ENCODE measurements around the gene PPP1R1A.

- TF ChIP-seq CEBPZ (IDR thresholded peaks at IDR 0.05; ENCODE audit: borderline replicate concordance, low read depth, low read length) (no peak), KDM5B (IDR thresholded peaks at IDR 0.05; ENCODE audit: insufficient replicate concordance, low read depth, low read length) (no peak), CTCF (IDR thresholded peaks at IDR 0.05 in 2 of 3, conservative IDR thresholded peaks at IDR 0.05 in 1 of 3; ENCODE audit: insufficient read depth in 2 of 3, low read depth in 1 of 3, low read length in 3 of 3) (no peak), POLR2AphosphoS5 (IDR thresholded peaks at IDR 0.05; ENCODE audit: control insufficient read depth, insufficient read depth, low read depth, low read length) (no peak), GATAD2A (IDR thresholded peaks at IDR 0.05) (no peak), TCF7L2 (IDR thresholded peaks at IDR 0.05; ENCODE audit: low read depth, low read length) (no peak), SP2 (IDR thresholded peaks at IDR 0.05; ENCODE audit: extremely low read depth, low read depth, low read length, poor library complexity, severe bottlenecking) (no peak), MAX (CRISPR knock-in tag; IDR thresholded peaks at IDR 0.05) (no peak), HIVEP1 (CRISPR knock-in tag; IDR thresholded peaks at IDR 0.05) (no peak), THRA (IDR thresholded peaks at IDR 0.05) (no peak), RB1 (IDR thresholded peaks at IDR 0.05; ENCODE audit: low read depth) (no peak), TARDBP (IDR thresholded peaks at IDR 0.05) (no peak), TOE1 (IDR thresholded peaks at IDR 0.05; ENCODE audit: borderline replicate concordance) (no peak), TOE1 (CRISPR knock-in tag; IDR thresholded peaks at IDR 0.05; ENCODE audit: borderline replicate concordance, low read depth) (no peak), SIX5 (IDR thresholded peaks at IDR 0.05; ENCODE audit: borderline replicate concordance in 1 of 2, insufficient read depth in 1 of 2, low read depth in 1 of 2, low read length in 2 of 2) (no peak)
Observed at GRCh38 chr12:54598970-54599369, 10.5 kb upstream of the PPP1R1A start.
